HepG2 (cell line): Measurements from ENCODE around the gene APLF. TPM values are rescaled to one million over a fixed set of nuclear protein-coding genes. Genes with fewer than 3 reads are reported as not detected.

Experiments used
- ATAC-seq: fragments of 200-7000 bp; cut with Tn5 transposase; 3 replicates; pipeline ENCODE4 v1.9.1; 2020; ENCODE audit warnings: mild to moderate bottlenecking, moderate library complexity
- BruUV-seq: library from RNA; stranded (reverse); fragments of 400-500 nt; replicated peaks from 2 replicates; lab custom pipeline; 2021; lab: Mats Ljungman, UMichigan
- CTCF ChIA-PET: fragments of 300-600 bp; formaldehyde crosslinking; extraction: SDS; loops from one replicate; lab custom pipeline; 2021; ENCODE audit warnings: low total read pairs, inconsistent platforms, low intra/inter-chr PET ratio; lab: Yijun Ruan, JAX
- POLR2A ChIA-PET: fragments of 350-600 bp; sonication (Branson Sonifier 250); formaldehyde crosslinking; loops from one replicate; lab custom pipeline; 2020; ENCODE audit warnings: antibody characterized with exemption, inconsistent platforms; lab: Yijun Ruan, JAX
- DNase-seq: peaks from one replicate; pipeline ENCODE4 v3.0.0-alpha.2; 2015; ENCODE audit warnings: low spot score
- FAIRE-seq: peaks from 3 replicates; lab custom pipeline; 2011; peaks lifted over from hg19 to GRCh38; lab: Jason Lieb, UNC
- H2AFZ ChIP-seq: one replicate; pipeline ENCODE4 v1.6.1; 2011; ENCODE audit warnings: low read length, inconsistent platforms
- H3K27ac ChIP-seq: fragments of 300-600 bp; 3 replicates; pipeline ENCODE4 v1.8.0; 2011; ENCODE audit warnings: mixed run types, mild to moderate bottlenecking, mixed read lengths, low read length, inconsistent platforms; ENCODE audit not compliant: insufficient read depth; ENCODE audit errors: extremely low read length
- H3K27me3 ChIP-seq, 2 experiments: fragments of 200-600 bp in 1 of 2; 2 replicates in 1 of 2; 3 replicates in 1 of 2; pipeline versions ENCODE4 v1.6.0 to v1.8.0; 2011; ENCODE audit warnings: low read length in 2 of 2, mild to moderate bottlenecking in 2 of 2, moderate library complexity in 2 of 2, inconsistent platforms in 1 of 2; ENCODE audit not compliant: insufficient read depth in 2 of 2, control insufficient read depth in 1 of 2
- H3K36me3 ChIP-seq, 2 experiments: fragments of 200-600 bp in 1 of 2; replicated peaks in 1 of 2; 2 replicates in 1 of 2; 3 replicates in 1 of 2; pipeline versions ENCODE4 v1.5.1 to v1.8.0; 2011; ENCODE audit warnings: low read length in 2 of 2, inconsistent platforms in 1 of 2; ENCODE audit not compliant: insufficient read depth in 2 of 2, control insufficient read depth in 1 of 2
- H3K4me1 ChIP-seq: 2 replicates; pipeline ENCODE4 v1.5.1; 2012; ENCODE audit warnings: low read length, inconsistent platforms; ENCODE audit not compliant: insufficient read depth
- H3K4me2 ChIP-seq: 2 replicates; pipeline ENCODE4 v1.6.0; 2011; ENCODE audit warnings: low read depth, low read length, inconsistent platforms
- H3K4me3 ChIP-seq, 3 experiments: fragments of 200-600 bp in 1 of 3; sonication (generic), shearing (Covaris generic) in 1 of 3; replicated peaks in 1 of 3; 2 replicates each; pipeline ENCODE4 v1.5.1; 2011 to 2016; ENCODE audit warnings: low read length in 3 of 3, inconsistent platforms in 2 of 3, low read depth in 2 of 3, mild to moderate bottlenecking in 2 of 3, control low read depth in 1 of 3, mixed read lengths in 1 of 3; ENCODE audit not compliant: insufficient read depth in 1 of 3
- H3K79me2 ChIP-seq: one replicate; pipeline ENCODE4 v1.6.1; 2011; ENCODE audit warnings: low read length, inconsistent platforms; ENCODE audit not compliant: insufficient read depth
- H3K9ac ChIP-seq: 2 replicates; pipeline ENCODE4 v1.6.0; 2011; ENCODE audit warnings: mild to moderate bottlenecking, low read depth, low read length, inconsistent platforms; ENCODE audit not compliant: insufficient read depth
- H3K9me3 ChIP-seq: 2 replicates; pipeline ENCODE4 v1.5.1; 2012; ENCODE audit warnings: mild to moderate bottlenecking, low read length
- H4K20me1 ChIP-seq: 2 replicates; pipeline ENCODE4 v1.6.0; 2011; ENCODE audit warnings: inconsistent platforms, mild to moderate bottlenecking, low read length, moderate library complexity; ENCODE audit not compliant: insufficient read depth
- ATF2 ChIP-seq: sonication (generic); formaldehyde crosslinking; IDR thresholded peaks from 2 replicates; pipeline ENCODE4 v1.4.0; 2020; ENCODE audit warnings: missing genetic modification reagents
- GLI4 ChIP-seq: sonication (generic); formaldehyde crosslinking; IDR thresholded peaks from 2 replicates; pipeline ENCODE4 v1.5.1; 2020; ENCODE audit warnings: missing genetic modification reagents, mild to moderate bottlenecking, moderate library complexity, borderline replicate concordance
- GPN1 ChIP-seq: sonication (generic); formaldehyde crosslinking; IDR thresholded peaks from 2 replicates; pipeline ENCODE4 v1.5.1; 2020; ENCODE audit warnings: missing genetic modification reagents, borderline replicate concordance
- HNF4A ChIP-seq: sonication (generic); formaldehyde crosslinking; IDR thresholded peaks from 2 replicates; pipeline ENCODE4 v1.4.0; 2020; ENCODE audit warnings: missing genetic modification reagents
- HOXA3 ChIP-seq: sonication (generic); formaldehyde crosslinking; IDR thresholded peaks from 2 replicates; pipeline ENCODE4 v1.5.0; 2020; ENCODE audit warnings: missing genetic modification reagents
- MBNL3 ChIP-seq: fragments of 250-450 bp; sonication (Bioruptor Pico); conservative IDR thresholded peaks from 2 replicates; pipeline ENCODE4 v1.8.0; 2022; ENCODE audit warnings: mild to moderate bottlenecking, inconsistent platforms
- MTERF4 ChIP-seq: sonication (generic); formaldehyde crosslinking; IDR thresholded peaks from 2 replicates; pipeline ENCODE4 v1.8.0; 2023; ENCODE audit warnings: mild to moderate bottlenecking, missing genetic modification reagents
- NFATC3 ChIP-seq: sonication (generic); formaldehyde crosslinking; IDR thresholded peaks from 2 replicates; pipeline ENCODE4 v1.5.1; 2020; ENCODE audit warnings: mild to moderate bottlenecking, missing genetic modification reagents
- NR3C1 ChIP-seq: sonication (generic); formaldehyde crosslinking; IDR thresholded peaks from 2 replicates; pipeline ENCODE4 v1.4.0; 2020; ENCODE audit warnings: missing genetic modification reagents
- POGK ChIP-seq: sonication (generic); formaldehyde crosslinking; conservative IDR thresholded peaks from 2 replicates; pipeline ENCODE4 v1.8.0; 2022; ENCODE audit warnings: mild to moderate bottlenecking, moderate library complexity, missing genetic modification reagents
- SALL2 ChIP-seq: sonication (generic); formaldehyde crosslinking; IDR thresholded peaks from 2 replicates; pipeline ENCODE4 v1.8.1; 2023; ENCODE audit warnings: mild to moderate bottlenecking, missing genetic modification reagents, inconsistent platforms
- SAP130 ChIP-seq: IDR thresholded peaks from 2 replicates; pipeline ENCODE4 v1.6.1; 2016; ENCODE audit warnings: low read depth
- SRSF4 ChIP-seq: fragments of 200-400 bp; formaldehyde crosslinking; IDR thresholded peaks from one replicate; pipeline ENCODE4 v1.6.1; 2018; ENCODE audit warnings: mild to moderate bottlenecking, low read depth, low read length, moderate library complexity; ENCODE audit not compliant: poor library complexity, severe bottlenecking
- ZGPAT ChIP-seq: IDR thresholded peaks from 2 replicates; pipeline ENCODE4 v1.6.1; 2016; ENCODE audit warnings: mild to moderate bottlenecking
- ZNF17 ChIP-seq: sonication (generic); formaldehyde crosslinking; IDR thresholded peaks from 2 replicates; pipeline ENCODE4 v1.5.0; 2020; ENCODE audit warnings: mild to moderate bottlenecking, missing genetic modification reagents
- ZNF44 ChIP-seq: sonication (generic); formaldehyde crosslinking; IDR thresholded peaks from 2 replicates; pipeline ENCODE4 v1.5.1; 2020; ENCODE audit warnings: mild to moderate bottlenecking, missing genetic modification reagents
- ZNF678 ChIP-seq: sonication (generic); formaldehyde crosslinking; IDR thresholded peaks from 2 replicates; pipeline ENCODE4 v1.4.0; 2020; ENCODE audit warnings: mild to moderate bottlenecking, missing genetic modification reagents
- ZNF816 ChIP-seq: sonication (generic); formaldehyde crosslinking; IDR thresholded peaks from 2 replicates; pipeline ENCODE4 v1.8.0; 2022; ENCODE audit warnings: missing genetic modification reagents, mild to moderate bottlenecking, borderline replicate concordance
- WGBS: methylation state at CpG from one replicate; pipeline ENCODE4 v1.1.6; 2017; ENCODE audit warnings: low lambda C conversion rate; 5-methylcytosine and 5-hydroxymethylcytosine counted together
- in situ Hi-C: cut with HindIII; loops from 2 replicates; pipeline ENCODE4 v1.10.0; 2017; ENCODE audit warnings: low pct_unique_long_range_greater_than_20kb; ENCODE audit not compliant: extremely low pct_ligation_motif_present
- intact Hi-C: fragments of 100-400 bp; cut with micrococcal nuclease; formaldehyde crosslinking; loops from one replicate; pipeline ENCODE4 v1.10.0; 2022; ENCODE audit not compliant: unreplicated experiment
- polyA plus RNA-seq, 8 experiments: library from polyadenylated mRNA; depleted of rRNA in 3 of 8; stranded (reverse) in 7 of 8; unstranded in 1 of 8; fragments of >200 nt; fragmentation: Illumina TruSeq in 4 of 8; extraction: Trizol in 4 of 8; gene quantifications; 2 replicates each; pipeline versions ENCODE4 v1.2.1 to v1.2.3, GENCODE V29; 2011 to 2016; ENCODE audit warnings: low read depth in 4 of 8, missing spikeins in 1 of 8, mixed read lengths in 1 of 8; ENCODE audit not compliant: insufficient read depth in 1 of 8
- total RNA-seq, 5 experiments: library from RNA; depleted of rRNA; stranded (reverse); fragments of >200 nt; fragmentation: Illumina TruSeq; extraction: Trizol; gene quantifications; 2 replicates each; pipeline ENCODE4 v1.2.3, GENCODE V29; 2016; ENCODE audit warnings: low read depth in 1 of 5

The APLF gene
- total and polyA plus RNA-seq, 2 of the 13 experiments (the other 11 are each of a cell fraction or from before 2014, with no cell fraction given) = 0.45 to 2.2 TPM

- in situ Hi-C loops = no loop called here
- FAIRE-seq = no peak
- H3K27ac ChIP-seq = no peak overlapping the region
Observed at GRCh38 chr2:68556381-68556780, 89.0 kb downstream of the APLF start.

GRCh38 chr2:68558576-68558975 lies 91.2 kb downstream of the APLF start:
- 52% methylated on average over 4 of the region's 4 CpGs for WGBS
- BruUV-seq = no TSS peak
- DNase-seq (no peak), ATAC-seq (no peak), FAIRE-seq (no peak)
- ChIA-PET POLR2A (no interaction called here), CTCF (no interaction called here)
- Histone ChIP-seq H3K4me1 (peaks cover 18% of the 10 kb centered on the region), H3K79me2 (no peaks in the 10 kb centered on the region), H3K36me3 (no peaks in the 10 kb centered on the region), H3K4me2 (no peak overlapping the region), H2AFZ (no peak overlapping the region), H4K20me1 (no peaks in the 10 kb centered on the region), H3K4me3 (no peak overlapping the region), H3K27me3 (no peaks in the 10 kb centered on the region), H3K27ac (no peak overlapping the region), H3K9ac (no peak overlapping the region), H3K9me3 (no peaks in the 10 kb centered on the region)
- intact Hi-C loops (no loop called here), in situ Hi-C loops (no loop called here)
- no peak for TF ChIP-seq POGK (CRISPR knock-in tag)
- TF ChIP-seq MTERF4 (CRISPR knock-in tag) = no peak
- no peak for TF ChIP-seq HOXA3
- TF ChIP-seq ZNF678 (CRISPR knock-in tag) = no peak
- no peak for TF ChIP-seq SRSF4
- no peak for TF ChIP-seq ZNF17 (CRISPR knock-in tag)
- no peak for TF ChIP-seq ATF2 (CRISPR knock-in tag)
- no peak for TF ChIP-seq NFATC3 (CRISPR knock-in tag)

More at GRCh38 chr2:68556381-68556780, 89.0 kb downstream of the APLF start:
- H3K9ac ChIP-seq = no peak overlapping the region
- no peak for TF ChIP-seq GPN1 (CRISPR knock-in tag)
- TF ChIP-seq ZNF816 = no peak
- TF ChIP-seq SALL2 = no peak
- TF ChIP-seq SAP130 (CRISPR knock-in tag) = no peak
- no peak for TF ChIP-seq MBNL3 (CRISPR knock-in tag)
- no peak for TF ChIP-seq NR3C1 (CRISPR knock-in tag)
- no peak for TF ChIP-seq ZGPAT (CRISPR knock-in tag)
- no peak for TF ChIP-seq HNF4A (CRISPR knock-in tag)
- no peak for TF ChIP-seq GLI4 (CRISPR knock-in tag)
- TF ChIP-seq ZNF44 (CRISPR knock-in tag) = no peak
- H2AFZ ChIP-seq = no peak overlapping the region
- H3K36me3 ChIP-seq = no peaks in the 10 kb centered on the region
- no peak overlapping the region for H3K4me3 ChIP-seq
- H3K9me3 ChIP-seq = no peaks in the 10 kb centered on the region
- no peaks in the 10 kb centered on the region for H3K79me2 ChIP-seq
- H3K4me2 ChIP-seq = no peak overlapping the region
- H3K4me1 ChIP-seq = peaks cover 18% of the 10 kb centered on the region
- no peaks in the 10 kb centered on the region for H4K20me1 ChIP-seq
- ChIA-PET CTCF (no interaction called here), POLR2A (no interaction called here)
- no peaks in the 10 kb centered on the region for H3K27me3 ChIP-seq
- no TSS peak for BruUV-seq
- no peak for DNase-seq
- no peak for ATAC-seq
- intact Hi-C loops = no loop called here
